ENCODE data around the gene SCAF4.

Gene SCAF4

GRCh38 chr21:31677047-31677446 is 54.9 kb downstream of the SCAF4 start:
- FAIRE-seq (peak; percentile 60), DNase-seq (ENCODE audit: insufficient read length, low spot score) (no peak)
- TF ChIP-seq POLR2AphosphoS5 (IDR thresholded peaks at IDR 0.05; ENCODE audit: low read depth, low read length) (no peak), POLR2A (IDR thresholded peaks at IDR 0.05; ENCODE audit: low read depth, low read length) (no peak), TAF1 (IDR thresholded peaks at IDR 0.05; ENCODE audit: low read depth, low read length) (no peak), SPI1 (IDR thresholded peaks at IDR 0.05; ENCODE audit: low read depth, low read length) (no peak), PAX5 (IDR thresholded peaks at IDR 0.05; ENCODE audit: insufficient read depth, low read length, severe bottlenecking) (no peak), POU2F2 (IDR thresholded peaks at IDR 0.05; ENCODE audit: low read depth, low read length) (no peak)

DNA sequence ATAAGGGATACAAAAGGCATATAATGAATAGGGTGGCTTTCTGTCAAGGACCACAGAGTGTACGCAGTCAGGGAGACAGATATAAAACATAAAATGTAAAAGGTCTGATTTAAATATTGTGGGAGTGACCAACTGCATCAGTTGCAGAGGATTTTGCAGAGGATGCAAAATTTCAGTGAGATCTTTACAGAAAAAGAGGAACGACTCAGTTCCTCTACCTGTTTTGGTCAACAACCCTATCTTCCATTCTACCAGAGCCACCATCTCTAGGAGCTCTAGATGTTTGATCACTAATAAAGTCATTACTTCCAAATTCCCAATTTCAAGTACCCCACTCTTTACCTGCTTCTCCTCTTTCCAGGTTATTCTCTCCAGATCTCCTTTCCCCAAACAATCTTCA is 56.0 kb downstream of the SCAF4 start:
- FAIRE-seq (no peak), DNase-seq (ENCODE audit: insufficient read length, low spot score) (no peak)
- TF ChIP-seq POU2F2 (IDR thresholded peaks at IDR 0.05; ENCODE audit: low read depth, low read length): no peak
- peak; percentile 78 for TF ChIP-seq SPI1 (IDR thresholded peaks at IDR 0.05; ENCODE audit: low read depth, low read length)

- no peak for DNase-seq (ENCODE audit: insufficient read length, low spot score)
- no peak for FAIRE-seq
- no peak for TF ChIP-seq POLR2A (IDR thresholded peaks at IDR 0.05; ENCODE audit: low read depth, low read length)
These were observed 56.6 kb downstream of the SCAF4 start for GRCh38 chr21:31675318-31675717.

- no peak for FAIRE-seq
- TF ChIP-seq POLR2A (IDR thresholded peaks at IDR 0.05; ENCODE audit: low read depth, low read length): no peak
- no peak for TF ChIP-seq POLR2AphosphoS5 (IDR thresholded peaks at IDR 0.05; ENCODE audit: low read depth, low read length)
- no peak for DNase-seq (ENCODE audit: insufficient read length, low spot score)
These were observed 58.5 kb downstream of the SCAF4 start for GRCh38 chr21:31673321-31673912.

GRCh38 chr21:31671931-31672330 is 60.0 kb downstream of the SCAF4 start:
- FAIRE-seq (no peak), DNase-seq (ENCODE audit: insufficient read length, low spot score) (no peak)
- TF ChIP-seq POU2F2 (IDR thresholded peaks at IDR 0.05; ENCODE audit: low read depth, low read length): no peak
- TF ChIP-seq SPI1 (IDR thresholded peaks at IDR 0.05; ENCODE audit: low read depth, low read length): no peak
- no peak for TF ChIP-seq TAF1 (IDR thresholded peaks at IDR 0.05; ENCODE audit: low read depth, low read length)
- TF ChIP-seq POLR2AphosphoS5 (IDR thresholded peaks at IDR 0.05; ENCODE audit: low read depth, low read length): no peak
- no peak for TF ChIP-seq PAX5 (IDR thresholded peaks at IDR 0.05; ENCODE audit: insufficient read depth, low read length, severe bottlenecking)
- no peak for TF ChIP-seq POLR2A (IDR thresholded peaks at IDR 0.05; ENCODE audit: low read depth, low read length)

DNA sequence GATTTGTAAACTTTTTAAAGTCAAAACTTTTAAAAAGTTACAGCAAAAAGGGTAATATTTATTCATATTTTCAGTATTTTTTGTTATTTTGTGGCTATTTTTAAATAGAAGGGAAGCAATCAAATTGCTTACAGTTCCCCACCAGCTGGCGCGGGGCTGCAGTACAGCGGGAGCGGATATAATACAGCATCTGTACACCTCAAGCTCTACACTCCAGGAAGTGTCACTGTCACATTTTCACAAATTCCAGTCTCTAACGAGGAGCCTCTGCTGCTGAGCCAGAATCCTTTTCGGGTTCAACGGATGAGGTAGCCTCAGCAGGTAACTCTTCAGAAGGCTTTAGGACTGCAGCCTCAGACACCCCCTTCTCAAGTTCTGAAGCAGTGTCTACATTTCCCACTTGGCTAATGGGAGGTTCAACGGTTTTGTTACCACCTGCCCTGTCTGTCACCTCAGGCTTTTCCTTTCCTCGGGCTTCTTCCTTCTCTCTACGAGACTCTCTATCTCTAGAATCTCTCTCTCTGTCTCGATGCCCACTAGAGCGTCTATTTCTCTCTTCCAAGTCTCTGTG is 60.7 kb downstream of the SCAF4 start:
- FAIRE-seq: no peak
- TF ChIP-seq POLR2AphosphoS5 (IDR thresholded peaks at IDR 0.05; ENCODE audit: low read depth, low read length) (no peak), PAX5 (IDR thresholded peaks at IDR 0.05; ENCODE audit: insufficient read depth, low read length, severe bottlenecking) (no peak)
- no peak for DNase-seq (ENCODE audit: insufficient read length, low spot score)

DNA sequence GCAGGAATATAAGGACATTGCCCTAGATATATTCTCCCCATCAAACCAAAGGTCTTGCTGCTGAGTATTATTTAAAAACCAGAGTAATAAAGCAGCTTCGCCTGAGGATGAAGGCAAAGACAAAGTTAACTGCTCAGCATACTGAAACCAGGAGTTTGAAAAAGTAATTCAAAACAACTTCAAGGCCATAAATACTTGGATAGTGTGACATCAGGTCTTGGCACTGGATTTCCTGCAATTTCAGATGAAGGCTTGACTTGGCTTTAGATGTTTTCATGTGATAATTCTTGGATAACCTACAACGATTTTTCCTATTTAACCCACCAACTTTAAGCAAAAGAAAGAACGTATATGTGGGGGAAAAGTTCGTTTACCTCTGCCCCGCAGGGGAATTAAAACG is 61.8 kb downstream of the SCAF4 start:
- TF ChIP-seq POU2F2 (IDR thresholded peaks at IDR 0.05; ENCODE audit: low read depth, low read length): no peak
- TF ChIP-seq POLR2A (IDR thresholded peaks at IDR 0.05; ENCODE audit: low read depth, low read length): no peak
- TF ChIP-seq TAF1 (IDR thresholded peaks at IDR 0.05; ENCODE audit: low read depth, low read length): no peak
- no peak for TF ChIP-seq SPI1 (IDR thresholded peaks at IDR 0.05; ENCODE audit: low read depth, low read length)
- no peak for TF ChIP-seq POLR2AphosphoS5 (IDR thresholded peaks at IDR 0.05; ENCODE audit: low read depth, low read length)
- no peak for TF ChIP-seq PAX5 (IDR thresholded peaks at IDR 0.05; ENCODE audit: insufficient read depth, low read length, severe bottlenecking)
- FAIRE-seq (no peak), DNase-seq (ENCODE audit: insufficient read length, low spot score) (no peak)

DNA sequence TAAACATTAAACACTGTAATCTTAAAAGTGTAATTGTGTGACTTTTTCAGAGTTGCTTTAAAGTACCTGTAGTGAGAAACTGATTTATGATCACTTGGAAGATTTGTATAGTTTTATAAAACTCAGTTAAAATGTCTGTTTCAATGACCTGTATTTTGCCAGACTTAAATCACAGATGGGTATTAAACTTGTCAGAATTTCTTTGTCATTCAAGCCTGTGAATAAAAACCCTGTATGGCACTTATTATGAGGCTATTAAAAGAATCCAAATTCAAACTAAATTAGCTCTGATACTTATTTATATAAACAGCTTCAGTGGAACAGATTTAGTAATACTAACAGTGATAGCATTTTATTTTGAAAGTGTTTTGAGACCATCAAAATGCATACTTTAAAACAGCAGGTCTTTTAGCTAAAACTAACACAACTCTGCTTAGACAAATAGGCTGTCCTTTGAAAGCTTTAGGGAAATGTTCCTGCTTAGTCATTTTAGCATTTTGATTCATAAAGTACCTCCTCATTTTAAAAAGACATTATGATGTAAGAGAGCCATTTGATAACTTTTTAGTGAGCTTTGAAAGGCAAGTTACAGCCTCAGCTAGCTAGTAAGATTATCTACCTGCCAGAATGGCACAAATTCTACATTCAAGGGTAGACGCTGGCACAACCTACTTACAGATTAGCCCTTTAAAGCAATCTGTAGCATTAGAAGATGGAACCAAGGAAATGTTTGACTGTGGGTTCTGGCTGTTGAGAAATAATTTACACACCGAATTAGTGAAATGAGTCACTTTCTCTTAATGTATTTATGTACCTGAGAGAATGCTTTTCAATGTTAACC is 63.0 kb downstream of the SCAF4 start:
- FAIRE-seq (no peak), DNase-seq (ENCODE audit: insufficient read length, low spot score) (no peak)
- TF ChIP-seq POLR2AphosphoS5 (IDR thresholded peaks at IDR 0.05; ENCODE audit: low read depth, low read length): no peak
- 0 out of 2 replicates have a peak, but pooled peaks have one; percentile 14 for TF ChIP-seq SPI1 (IDR thresholded peaks at IDR 0.05; ENCODE audit: low read depth, low read length)
- TF ChIP-seq TAF1 (IDR thresholded peaks at IDR 0.05; ENCODE audit: low read depth, low read length): no peak
- TF ChIP-seq POLR2A (IDR thresholded peaks at IDR 0.05; ENCODE audit: low read depth, low read length): no peak; the same call in 1 of the 2 replicates

DNA sequence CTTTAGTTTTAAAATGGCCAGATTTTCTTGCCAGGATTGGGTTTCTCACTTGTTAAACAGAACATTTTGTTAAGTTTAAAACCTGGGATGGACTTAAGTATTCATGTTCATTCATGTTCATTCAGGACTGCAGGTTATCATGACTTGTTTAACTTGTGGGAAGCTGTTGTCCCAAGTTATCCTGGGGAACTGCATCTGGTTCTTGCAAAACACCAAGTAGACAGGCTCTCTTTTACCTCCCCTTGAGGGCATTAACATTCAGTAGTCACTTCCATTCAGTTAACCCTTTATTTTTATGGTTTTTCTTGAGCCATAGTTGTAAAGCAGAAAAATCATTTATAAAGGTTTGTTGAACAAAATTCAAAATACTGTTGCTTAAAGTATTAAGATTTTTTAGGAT is 64.3 kb downstream of the SCAF4 start:
- FAIRE-seq (no peak), DNase-seq (ENCODE audit: insufficient read length, low spot score) (no peak)
- TF ChIP-seq TAF1 (IDR thresholded peaks at IDR 0.05; ENCODE audit: low read depth, low read length) (no peak), SPI1 (IDR thresholded peaks at IDR 0.05; ENCODE audit: low read depth, low read length) (no peak), POLR2A (IDR thresholded peaks at IDR 0.05; ENCODE audit: low read depth, low read length) (no peak), PAX5 (IDR thresholded peaks at IDR 0.05; ENCODE audit: insufficient read depth, low read length, severe bottlenecking) (no peak), POU2F2 (IDR thresholded peaks at IDR 0.05; ENCODE audit: low read depth, low read length) (no peak), POLR2AphosphoS5 (IDR thresholded peaks at IDR 0.05; ENCODE audit: low read depth, low read length) (no peak)

DNA sequence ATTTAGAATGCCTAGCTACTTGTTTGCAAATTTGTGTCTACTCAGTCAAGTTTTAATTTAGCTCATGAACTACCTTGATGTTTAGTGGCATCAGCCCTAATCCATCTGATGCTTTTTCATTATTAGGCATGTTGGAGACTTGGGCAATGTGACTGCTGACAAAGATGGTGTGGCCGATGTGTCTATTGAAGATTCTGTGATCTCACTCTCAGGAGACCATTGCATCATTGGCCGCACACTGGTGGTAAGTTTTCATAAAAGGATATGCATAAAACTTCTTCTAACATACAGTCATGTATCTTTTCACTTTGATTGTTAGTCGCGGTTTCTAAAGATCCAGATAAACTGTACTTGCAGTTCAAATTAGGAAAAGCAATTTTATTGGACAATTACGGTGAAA is 64.8 kb downstream of the SCAF4 start:
- DNase-seq (ENCODE audit: insufficient read length, low spot score) (no peak), FAIRE-seq (no peak)
- no peak for TF ChIP-seq PAX5 (IDR thresholded peaks at IDR 0.05; ENCODE audit: insufficient read depth, low read length, severe bottlenecking)
- no peak for TF ChIP-seq POU2F2 (IDR thresholded peaks at IDR 0.05; ENCODE audit: low read depth, low read length)
- no peak for TF ChIP-seq SPI1 (IDR thresholded peaks at IDR 0.05; ENCODE audit: low read depth, low read length)
- no peak for TF ChIP-seq POLR2A (IDR thresholded peaks at IDR 0.05; ENCODE audit: low read depth, low read length)
- no peak for TF ChIP-seq POLR2AphosphoS5 (IDR thresholded peaks at IDR 0.05; ENCODE audit: low read depth, low read length)
- no peak for TF ChIP-seq TAF1 (IDR thresholded peaks at IDR 0.05; ENCODE audit: low read depth, low read length)
